GDM1 (cell line): Measurements from ENCODE around the gene SLC22A7.
A peak's percentile ranks its signal among the peaks of the same experiment; 100 is the strongest.

Experiments
- DNase-seq: peaks from one replicate; lab custom pipeline; 2025; lab: John Stamatoyannopoulos, UW

SLC22A7 gene

GRCh38 chr6:43297644-43298564 lies at the start of gene SLC22A7:
TSS of gene SLC22A7 (plus strand) at chr6:43298260. CDS start at chr6:43298359, 99 bp downstream.
- DNase-seq, result no peak

DNA sequence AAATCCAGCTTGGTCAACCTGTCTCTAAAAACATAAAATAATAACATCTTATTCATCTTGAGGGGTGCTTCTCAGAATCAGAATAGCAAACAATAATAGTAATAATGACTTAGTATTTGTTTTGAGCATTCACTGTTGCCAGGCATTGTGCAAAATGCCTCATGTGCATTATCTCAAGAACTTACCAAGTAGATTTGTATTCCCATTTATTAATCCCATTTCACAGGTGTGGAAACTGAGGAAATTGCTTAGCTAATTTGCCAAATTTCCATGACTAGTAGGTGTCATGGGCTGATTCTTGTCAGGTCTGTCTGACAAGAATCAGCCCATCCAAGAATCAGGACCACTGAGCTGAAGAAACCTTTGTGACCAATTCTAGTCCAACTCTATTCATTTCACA lies 49.3 kb upstream of the SLC22A7 start:
- DNase-seq, result no peak

DNA sequence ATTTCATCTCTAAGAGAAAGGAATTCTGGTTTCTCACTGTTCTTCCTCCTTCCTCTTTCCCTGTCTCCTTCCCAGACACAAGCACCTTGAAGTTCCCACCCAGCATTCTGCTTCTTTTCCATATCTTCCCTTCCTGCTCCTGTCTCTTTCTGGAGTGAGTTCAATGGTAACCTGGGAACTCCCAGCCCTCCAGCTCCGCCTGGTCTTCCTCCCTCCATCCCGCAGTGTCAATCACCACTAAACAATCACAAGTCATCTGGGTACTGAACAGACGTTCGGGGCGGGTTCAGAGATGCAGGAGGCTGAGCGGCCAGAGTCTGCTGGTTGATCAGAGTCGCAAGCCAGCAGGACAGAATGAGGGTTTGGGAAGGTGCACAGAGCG lies 47.1 kb upstream of the SLC22A7 start:
- no peak for DNase-seq

- DNase-seq, result no peak
Observed at GRCh38 chr6:43253401-43253800, 44.7 kb upstream of the SLC22A7 start.

- DNase-seq, result no peak
Observed at GRCh38 chr6:43254138-43254817, 43.8 kb upstream of the SLC22A7 start.

GRCh38 chr6:43254846-43255245 lies 43.2 kb upstream of the SLC22A7 start:
- DNase-seq, result no peak

DNA sequence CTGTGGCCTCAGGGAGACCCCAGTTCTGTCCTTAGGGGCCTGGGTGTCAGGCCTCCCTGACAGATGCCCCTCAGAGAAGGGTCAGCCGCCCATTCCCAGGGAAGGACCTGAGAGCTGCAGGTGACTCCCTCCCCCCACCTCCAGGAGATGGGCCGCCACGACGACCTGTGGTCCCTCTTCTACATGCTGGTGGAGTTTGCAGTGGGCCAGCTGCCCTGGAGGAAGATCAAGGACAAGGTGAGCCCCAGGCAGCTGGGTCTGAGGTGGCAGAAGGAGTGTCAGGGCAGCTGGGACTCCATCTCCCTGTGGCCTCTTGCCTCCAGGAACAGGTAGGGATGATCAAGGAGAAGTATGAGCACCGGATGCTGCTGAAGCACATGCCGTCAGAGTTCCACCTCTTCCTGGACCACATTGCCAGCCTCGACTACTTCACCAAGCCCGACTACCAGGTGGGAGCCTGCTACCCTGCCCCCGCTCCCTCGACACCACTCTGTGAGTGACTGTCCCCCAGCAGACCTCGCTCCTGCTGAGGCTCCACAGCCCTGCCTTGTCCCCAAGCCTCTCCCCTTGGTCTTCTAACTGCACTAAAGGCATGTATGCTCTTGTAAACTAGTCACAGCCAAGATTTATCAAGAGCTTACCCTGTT lies 42.5 kb upstream of the SLC22A7 start:
- DNase-seq, result no peak

DNA sequence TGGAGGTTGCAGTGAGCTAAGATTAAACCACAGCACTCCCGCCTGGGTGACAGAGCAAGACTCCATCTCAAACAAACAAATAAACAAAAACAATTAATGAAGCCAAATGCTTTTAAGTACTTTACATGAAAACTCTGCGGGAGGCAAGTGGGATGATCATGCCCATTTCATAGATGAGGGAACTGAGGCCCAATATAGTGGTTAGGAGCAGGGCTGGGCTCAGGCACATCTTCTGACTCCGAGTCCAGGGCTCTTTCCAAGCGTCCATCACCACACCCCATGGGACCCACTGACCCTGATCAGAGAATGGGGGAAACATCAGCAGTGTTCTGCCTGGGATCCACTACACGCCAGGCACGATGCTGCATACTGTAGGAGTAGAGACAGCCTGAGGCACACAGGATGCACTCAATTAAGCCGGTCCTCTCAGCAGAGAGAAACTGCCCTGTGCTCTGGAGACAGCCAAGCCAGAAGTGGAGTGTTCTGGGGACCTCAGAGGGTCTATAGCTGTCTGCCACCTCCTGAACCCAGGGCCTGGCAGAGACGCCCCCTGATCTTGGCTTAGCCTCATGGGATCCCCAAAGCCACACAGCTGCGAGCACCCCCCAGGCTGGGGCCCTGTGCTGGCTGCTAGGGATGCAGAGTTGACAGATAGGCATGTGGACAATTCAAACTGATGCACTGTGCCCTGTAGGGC lies 41.2 kb upstream of the SLC22A7 start:
- DNase-seq, result no peak

DNA sequence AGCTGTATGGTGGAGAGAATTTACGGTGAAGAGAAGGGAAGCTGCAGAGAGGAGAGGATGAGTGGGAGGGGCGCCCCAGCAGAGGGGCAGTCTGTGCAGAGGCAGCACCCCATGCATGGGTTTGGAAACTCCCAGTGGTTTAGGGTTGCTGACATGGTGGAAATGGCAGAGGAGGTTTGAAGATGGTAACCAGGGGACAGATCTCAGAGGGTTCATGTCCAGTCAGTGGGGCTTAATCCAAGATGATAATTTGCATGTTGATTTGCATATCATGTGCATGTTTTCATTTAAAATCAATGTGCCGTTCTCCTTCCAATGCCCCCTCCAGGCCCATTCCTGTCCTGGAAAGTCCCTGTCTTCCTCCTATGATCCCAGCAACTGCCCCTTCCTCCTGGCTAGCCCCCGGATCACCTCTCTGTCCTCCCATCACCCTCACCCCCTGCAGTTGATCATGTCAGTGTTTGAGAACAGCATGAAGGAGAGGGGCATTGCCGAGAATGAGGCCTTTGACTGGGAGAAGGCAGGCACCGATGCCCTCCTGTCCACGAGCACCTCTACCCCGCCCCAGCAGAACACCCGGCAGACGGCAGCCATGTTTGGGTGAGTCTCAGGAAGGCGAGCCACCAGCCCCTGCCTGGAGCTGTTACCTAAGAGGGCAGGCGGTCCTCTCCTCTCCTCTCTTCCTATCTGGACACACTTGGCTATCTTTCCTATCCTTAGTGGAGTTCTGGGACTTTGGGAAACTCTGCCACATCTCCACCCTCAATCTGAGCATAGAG lies 40.5 kb upstream of the SLC22A7 start:
- no peak for DNase-seq

DNA sequence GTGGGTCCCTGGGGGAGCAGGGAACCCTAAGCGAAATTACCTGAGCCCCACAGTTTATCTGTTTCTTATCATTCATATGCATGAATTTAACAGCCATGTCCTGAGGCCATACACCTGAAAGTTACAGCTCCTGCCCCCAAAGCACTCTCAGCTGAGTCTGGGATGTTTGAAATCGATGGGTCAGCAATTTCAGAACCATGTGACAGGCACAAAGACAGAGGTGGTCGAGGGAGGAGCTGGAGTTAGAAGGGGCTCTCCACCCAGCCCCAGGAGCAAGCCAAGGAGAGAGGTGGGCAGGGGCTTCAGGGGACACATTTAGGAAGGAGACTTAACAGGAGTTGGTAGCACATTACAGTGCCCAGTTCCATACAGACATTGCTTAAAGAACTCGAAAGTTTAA lies 39.9 kb upstream of the SLC22A7 start:
- DNase-seq, result no peak

DNA sequence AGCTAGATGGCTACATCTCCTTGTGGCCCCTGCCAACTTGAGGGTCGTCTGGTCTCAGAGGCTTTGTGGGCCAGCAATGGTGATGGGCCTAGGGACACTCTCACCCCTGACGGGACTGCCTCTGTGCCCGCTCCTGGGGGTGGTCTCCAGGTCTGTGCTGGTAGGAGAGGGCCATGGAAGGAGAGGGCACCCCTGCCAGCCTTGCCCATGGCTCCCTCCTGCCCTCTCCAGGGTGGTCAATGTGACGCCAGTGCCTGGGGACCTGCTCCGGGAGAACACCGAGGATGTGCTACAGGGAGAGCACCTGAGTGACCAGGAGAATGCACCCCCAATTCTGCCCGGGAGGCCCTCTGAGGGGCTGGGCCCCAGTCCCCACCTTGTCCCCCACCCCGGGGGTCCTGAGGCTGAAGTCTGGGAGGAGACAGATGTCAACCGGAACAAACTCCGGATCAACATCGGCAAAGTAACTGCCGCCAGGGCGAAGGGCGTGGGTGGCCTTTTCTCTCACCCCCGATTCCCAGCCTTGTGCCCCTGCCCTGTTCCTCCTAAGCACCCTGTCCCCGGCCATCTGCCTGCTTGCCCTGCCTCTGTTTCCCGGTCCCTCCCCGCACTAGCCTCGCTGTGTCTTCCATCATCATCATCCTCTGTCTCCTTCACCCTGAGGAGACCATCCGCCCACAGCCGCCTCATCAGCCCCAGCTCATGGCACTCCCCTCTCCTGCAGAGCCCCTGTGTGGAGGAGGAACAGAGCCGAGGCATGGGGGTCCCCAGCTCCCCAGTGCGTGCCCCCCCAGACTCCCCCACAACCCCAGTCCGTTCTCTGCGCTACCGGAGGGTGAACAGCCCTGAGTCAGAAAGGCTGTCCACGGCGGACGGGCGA lies 39.0 kb upstream of the SLC22A7 start:
- no peak for DNase-seq

GRCh38 chr6:43260791-43261190 lies 37.3 kb upstream of the SLC22A7 start:
- DNase-seq, result no peak

DNA sequence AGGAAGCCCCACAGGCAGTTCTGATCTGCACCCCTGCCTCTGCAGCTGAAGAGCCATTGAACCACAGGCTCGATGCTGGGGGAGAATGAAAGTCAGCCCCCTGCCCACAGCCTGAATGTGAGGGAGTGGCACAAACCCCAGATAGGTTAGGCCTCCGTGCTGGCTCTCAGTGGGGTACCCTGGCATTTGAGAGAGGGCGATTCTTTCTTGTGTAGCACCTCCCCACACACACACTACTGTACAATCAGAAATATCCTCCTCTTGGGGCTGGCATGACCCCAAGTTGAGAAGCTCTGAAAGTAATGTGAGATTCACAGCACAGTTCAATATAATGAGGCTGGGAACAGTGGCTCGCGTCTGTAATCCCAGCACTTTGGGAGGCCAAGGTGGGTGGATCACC lies 36.9 kb upstream of the SLC22A7 start:
- no peak for DNase-seq

DNA sequence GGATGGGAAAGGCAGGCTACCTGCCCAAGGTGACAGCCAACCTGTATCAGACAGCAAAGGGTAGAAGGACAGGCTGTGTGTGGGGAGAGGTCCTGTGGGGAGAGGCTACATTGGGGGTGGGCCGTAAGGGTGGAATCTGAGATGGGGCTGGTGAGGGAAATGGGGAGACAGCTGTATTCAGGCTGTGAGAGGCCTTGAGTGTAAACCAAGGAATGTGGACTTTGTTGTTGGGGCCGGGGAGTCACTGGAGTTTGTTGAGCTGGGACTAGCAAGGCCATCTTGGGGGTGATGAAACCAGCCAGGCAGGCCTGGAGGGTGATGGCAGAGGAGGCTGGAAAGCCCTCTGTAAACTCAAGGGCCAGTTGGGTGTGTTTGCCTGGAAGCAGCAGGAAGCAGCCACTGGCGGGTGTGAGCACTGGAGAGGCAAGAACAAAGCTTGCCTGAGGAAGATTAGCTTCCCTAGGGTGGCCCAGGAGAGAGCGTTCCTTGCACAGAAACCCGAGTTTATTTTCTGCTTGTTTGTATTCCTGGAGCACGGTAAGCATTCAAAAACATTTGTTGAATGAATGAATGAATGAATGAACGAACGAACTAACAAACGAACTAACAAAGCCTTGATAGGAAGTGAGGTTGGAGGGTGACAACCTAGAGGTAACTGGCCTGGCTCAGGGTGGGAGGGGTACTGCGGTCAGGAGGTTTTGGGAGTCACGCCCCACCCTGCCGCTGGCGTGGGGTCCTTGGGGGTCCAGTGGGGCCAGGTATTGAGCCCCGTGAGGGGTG lies 35.9 kb upstream of the SLC22A7 start:
- no peak for DNase-seq

DNA sequence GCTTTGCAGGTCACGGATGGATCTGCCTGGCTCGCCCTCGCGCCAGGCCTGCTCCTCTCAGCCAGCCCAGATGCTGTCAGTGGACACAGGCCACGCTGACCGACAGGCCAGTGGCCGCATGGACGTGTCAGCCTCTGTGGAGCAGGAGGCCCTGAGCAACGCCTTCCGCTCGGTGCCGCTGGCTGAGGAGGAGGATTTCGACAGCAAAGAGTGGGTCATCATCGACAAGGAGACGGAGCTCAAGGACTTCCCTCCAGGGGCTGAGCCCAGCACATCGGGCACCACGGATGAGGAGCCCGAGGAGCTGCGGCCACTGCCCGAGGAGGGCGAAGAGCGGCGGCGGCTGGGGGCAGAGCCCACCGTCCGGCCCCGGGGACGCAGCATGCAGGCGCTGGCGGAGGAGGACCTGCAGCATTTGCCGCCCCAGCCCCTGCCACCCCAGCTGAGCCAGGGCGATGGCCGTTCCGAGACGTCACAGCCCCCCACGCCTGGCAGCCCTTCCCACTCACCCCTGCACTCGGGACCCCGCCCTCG lies 35.2 kb upstream of the SLC22A7 start:
- no peak for DNase-seq

GRCh38 chr6:43263314-43264178 lies 34.5 kb upstream of the SLC22A7 start:
- peak; percentile 63 for DNase-seq

DNA sequence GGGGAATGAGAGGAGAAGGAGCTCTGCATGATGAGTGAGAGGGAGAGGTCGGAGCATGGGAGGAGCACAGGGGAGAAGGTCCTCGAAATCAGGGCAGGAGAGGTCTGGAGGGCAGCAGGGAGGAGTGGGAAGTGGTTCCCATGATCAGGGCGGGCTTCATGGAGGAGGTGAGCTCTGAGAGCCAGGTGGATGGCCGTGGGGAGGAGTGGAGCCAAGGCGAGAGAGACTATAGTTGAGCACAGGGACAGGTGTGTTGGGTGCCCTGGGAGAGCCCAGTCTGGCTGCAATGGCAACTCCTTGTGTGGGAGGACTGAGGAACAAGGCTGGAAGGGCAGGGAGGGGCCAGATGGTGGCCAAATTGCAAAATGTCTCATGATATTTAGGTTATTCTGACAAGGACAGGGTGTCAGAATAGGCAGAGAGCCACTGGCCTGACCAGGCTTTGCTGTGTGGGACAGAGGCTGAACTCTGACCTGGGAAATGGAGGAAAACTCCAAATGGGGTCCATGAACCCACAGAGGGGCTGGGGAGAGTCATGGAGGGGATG lies 33.4 kb upstream of the SLC22A7 start:
- DNase-seq, result no peak

DNA sequence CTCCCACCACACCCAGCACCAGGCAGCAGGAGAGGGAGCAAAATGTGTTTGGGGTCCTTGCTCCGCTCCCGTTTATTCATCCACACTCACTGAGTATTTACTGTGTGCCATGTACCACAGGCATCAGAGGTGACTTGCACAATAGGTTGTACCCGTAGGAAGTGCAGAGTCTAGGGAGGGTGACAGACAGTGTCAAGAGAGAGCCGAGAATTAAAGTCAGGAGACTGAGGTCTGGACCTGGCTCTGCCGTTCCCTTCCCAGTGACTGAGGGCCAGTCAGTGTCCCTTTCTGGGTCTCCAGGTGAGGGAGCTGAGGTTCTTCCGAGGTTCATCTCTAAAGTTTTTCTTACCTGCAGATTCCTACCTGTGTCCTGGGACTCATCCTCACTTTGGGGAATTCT lies 32.5 kb upstream of the SLC22A7 start:
- DNase-seq, result no peak
